CD4-positive, alpha-beta T cell treated with Interferon gamma for 1 hour (primary cell): ENCODE results near the gene DPH1.
A peak's percentile ranks its signal among the peaks of the same experiment; 100 is the strongest.

ENCODE experiments used
- DNase-seq: peaks from one replicate; pipeline ENCODE4 v3.0.0-alpha.2; 2020

Gene DPH1

DNA sequence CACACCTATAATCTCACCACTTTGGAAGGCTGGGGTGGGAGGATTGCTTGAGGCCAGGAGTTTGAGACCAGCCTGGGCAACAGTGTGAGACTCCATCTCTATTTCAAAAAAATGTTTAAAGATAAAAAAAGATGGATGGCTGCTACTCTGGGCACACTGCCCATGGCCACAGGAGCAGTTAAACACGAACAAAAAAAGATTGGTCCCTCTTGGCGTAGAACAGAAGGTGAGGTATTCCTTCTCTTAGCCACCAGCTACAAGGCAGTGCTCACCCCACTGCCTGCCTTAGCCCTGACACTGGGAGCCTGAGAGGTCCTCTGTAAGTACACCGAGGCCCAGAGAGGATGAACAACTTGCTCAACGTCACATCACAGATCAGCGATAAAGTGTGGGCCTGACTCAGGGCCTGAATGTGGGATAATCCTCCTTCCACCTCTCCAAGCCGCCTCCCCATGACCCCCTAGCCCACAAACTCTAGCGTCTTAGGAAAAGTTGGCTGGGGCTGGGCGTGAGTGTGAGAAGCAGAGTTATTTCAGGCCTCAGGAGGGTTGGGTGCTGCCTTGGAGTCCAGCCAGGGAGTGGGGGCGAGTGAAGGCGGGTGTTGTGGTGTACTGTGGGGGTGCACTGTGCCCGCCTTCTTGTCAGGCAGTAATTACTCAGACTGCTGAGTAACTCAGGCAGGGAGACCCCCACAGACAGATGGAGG is 2.3 kb upstream of the DPH1 start:
- no peak for DNase-seq

DNA sequence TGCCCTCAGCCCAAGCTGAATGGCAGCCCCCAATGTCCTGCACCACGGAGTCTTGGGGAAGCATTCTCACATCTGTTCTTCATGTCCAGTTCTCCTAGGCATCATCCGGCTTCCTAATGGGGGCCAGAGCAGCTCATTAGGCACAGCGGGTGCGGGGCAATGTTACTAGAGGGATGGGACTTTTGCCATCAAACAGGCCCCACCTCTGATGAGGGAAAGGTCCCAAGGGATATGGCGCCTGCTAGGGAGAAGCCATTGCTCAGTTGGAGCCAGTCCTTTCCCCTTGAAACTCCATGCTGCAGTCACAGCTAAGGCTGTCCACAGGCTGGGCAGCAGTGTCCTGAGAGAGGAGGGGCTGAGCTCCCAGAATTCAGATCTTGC is 1.7 kb upstream of the DPH1 start:
- no peak for DNase-seq

DNA sequence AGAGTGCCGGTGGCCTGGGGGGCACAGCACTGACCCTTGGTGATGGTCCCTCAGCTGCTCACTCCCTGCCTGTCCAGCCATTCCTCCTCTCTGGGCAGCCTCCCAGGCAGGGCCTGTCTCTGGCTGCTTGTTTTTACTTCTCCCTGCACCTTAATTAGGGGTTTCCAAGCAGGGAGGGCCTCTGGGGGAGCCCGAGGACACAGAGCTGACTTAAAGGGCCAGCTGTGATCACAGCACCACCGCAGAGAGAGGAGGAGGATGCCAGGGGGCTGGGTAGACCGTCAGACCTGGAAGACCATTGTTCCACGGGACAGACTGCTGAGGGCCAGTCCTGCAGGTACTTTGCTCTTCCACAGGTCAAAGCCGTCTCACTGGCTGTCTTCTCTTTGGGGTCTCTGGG is 1.2 kb upstream of the DPH1 start:
- DNase-seq = no peak

DNA sequence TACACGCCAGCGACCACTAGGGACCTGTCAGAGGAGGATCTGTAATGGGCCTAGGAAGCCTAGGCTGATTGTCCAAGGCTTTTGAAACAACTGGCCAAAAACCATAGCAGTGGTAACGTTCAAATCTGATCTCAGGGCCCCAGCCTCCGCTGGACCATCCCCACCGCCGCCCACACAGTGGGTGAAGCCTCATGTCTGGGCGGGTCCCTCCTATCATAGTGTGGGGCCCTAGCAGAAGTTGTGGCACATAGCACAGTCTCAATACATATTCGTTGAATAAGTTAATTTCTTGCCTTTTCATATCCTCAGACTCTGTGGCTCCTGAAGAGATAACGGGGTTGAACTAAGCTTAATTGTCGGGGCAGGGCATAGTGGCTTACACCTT is 818 bp downstream of the DPH1 start:
- DNase-seq = peak; percentile 66

DNA sequence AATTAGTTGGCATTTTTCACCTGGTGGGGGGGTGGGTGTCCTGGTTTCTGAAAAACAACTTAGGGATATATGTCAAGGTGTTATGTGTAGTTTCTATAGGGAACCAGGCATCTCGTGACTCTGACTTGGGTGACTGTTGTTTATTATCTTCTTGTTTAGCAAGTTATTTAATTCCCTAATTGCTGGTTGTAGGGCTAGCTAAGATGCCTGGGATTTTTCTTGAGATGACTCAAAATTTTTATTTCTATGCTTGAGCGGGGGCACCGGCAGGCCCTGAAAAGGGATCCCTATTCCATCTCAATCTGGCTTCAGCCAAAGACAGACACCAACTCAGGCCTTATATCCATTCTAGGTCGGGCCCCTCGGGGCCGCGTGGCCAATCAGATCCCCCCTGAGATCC is 3.2 kb downstream of the DPH1 start:
- DNase-seq = no peak

DNA sequence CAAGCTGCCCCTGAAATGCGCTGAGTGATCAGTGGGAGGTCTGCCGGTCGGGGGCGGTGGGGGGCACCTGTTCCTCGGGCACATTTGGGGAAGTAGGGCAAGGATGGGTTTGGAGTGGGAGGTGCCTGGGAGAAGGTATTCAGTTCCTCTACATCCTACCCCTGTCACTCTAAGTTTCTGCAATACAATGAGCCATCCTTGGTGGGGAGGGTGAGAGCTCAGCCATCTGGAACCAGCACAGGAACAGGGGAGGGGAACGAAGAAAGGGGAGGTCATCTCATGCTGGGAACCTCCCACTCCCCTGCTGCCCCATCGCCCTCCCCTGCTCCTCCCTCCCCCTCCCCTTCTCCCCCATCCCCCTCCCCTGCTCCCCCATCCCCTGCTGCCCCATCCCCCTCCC is 4.2 kb downstream of the DPH1 start:
- DNase-seq = no peak

DNA sequence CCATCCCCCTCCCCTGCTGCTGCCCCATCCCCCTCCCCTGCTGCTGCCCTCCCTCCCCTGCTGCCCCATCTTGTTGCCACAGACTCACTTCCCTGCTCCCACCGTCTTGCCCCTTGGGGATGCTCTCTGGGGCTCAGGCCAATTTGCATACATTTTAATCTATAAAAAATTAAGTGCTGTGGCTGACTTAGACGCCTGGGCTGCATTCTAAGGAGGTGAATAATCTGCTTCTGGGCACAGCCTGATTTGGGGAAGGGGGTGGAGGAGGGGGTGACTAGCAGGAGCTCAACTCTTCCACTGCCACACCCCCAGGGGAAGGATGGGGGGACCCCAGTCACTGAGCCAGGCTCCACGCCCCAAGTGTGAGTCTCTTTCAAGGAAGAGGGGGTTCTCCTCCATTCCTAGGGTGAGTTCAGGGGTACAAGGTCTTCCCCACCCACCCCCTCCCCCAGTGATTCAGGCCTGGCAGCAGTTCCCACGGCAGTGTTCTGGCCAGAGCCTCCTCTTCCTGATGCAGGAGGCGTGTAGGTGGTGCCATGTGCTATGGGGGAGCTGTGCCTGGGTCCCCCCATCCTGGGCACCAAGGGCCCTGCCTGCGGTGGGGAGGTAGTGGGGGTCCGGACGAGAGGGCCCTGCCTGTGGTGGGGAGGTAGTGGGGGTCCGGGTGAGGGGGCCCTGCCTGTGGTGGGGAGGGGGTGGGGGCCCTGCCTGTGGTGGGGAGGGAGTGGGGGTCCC is 5.0 kb downstream of the DPH1 start:
- DNase-seq = no peak

DNA sequence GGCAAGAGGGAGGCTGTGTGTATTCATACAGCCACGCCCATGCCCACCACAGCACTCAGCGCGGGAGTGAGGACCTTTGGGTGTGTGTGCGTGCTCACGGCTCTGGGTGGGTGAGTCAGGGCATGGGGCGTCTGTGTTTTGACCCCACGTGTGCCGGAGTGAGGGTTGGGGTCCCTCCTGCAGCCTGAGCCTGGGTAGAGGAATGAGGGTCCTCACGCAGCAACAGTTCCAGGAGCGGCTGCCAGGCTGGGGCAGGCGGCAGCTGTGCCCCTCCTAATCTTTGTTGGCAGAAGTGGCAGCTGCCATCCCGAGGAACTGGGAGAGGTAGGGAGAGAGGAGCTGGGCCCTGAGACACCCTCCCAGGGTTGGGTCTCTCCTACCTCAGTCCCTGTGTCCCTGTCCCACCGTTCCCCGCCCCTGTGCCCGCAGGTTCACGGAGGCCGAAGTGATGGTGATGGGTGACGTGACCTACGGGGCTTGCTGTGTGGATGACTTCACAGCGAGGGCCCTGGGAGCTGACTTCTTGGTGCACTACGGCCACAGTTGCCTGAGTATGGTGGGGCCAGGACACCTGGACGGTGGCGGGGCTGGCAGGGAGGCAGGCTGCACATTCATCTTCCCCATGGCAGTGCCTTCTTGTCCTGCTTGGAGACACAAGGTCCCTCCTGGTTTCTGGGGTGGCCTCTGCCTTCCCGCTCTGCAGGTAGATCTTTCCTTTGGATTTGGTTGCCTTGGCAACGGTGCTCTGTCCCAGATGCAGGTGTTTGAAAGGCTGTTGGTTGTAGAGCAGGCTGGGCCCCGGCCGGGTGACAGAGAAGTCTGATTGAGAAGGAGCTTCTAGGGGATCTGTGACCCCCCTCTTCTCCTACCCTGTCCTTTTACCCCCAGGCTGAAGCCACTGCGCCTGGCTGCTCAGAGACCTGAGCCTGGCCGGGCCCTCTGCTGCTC is 5.9 kb downstream of the DPH1 start:
- no peak for DNase-seq

DNA sequence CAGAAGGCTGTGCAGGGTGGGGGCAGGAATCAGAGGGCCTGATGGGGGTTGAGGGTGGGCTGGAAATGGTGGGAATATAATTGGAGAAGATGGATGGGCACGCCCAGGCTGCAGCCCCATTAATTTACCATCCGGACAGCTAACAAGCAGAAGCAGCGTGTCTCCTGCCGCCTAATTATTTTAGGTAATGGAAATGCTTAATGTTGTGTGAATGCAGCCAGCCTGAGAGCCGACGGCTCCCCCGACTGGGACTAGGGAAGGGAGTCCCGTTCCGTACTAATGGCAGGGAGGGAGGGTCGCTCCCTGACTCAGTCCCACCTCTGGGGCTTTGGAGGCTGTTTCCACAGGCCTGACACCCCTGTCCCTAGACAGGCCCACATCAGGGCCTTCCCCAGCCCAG is 7.2 kb downstream of the DPH1 start:
- no peak for DNase-seq

DNA sequence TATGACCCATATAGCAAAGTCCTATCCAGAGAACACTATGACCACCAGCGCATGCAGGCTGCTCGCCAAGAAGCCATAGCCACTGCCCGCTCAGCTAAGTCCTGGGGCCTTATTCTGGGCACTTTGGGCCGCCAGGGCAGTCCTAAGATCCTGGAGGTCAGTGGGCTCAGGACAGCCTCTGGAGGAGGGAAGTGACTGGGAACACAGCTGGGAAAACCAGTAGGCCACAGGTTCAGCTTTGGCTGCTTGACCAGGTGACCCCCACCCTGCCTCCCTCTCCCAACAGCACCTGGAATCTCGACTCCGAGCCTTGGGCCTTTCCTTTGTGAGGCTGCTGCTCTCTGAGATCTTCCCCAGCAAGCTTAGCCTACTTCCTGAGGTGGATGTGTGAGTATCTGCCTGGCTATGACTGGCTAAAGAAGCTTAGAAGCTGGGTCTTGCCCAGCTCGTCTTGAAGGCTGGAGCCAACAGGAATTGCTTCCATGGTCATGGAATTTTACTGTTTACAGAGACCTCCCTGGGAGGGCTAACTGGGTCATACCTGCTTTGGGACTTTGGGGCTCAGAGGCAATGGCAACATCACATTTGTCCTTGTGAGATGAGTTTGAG is 10.4 kb downstream of the DPH1 start:
- no peak for DNase-seq

DNA sequence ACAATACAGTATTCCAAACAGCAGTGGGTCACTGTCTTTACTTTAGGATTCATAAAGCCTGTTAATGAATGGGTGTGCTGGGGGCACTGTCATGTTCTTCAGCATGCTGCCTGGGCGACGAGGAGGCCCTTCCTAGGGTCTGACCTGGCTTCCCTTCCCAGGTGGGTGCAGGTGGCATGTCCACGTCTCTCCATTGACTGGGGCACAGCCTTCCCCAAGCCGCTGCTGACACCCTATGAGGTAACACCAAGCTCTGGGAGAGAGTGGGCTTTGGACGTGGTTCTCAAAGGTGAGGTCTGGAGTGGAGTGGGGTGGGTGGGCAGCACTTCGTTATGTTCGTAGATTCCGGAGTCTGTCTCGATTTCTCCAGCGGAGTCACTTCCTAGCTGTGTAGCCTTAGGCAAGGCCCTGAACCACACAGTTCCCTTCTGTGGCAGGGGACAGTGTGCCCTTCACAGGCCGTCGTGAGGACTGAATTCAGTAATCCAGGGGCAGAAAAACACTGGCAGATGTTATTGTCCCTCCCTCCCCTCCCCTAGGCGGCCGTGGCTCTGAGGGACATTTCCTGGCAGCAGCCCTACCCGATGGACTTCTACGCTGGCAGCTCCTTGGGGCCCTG is 11.1 kb downstream of the DPH1 start:
- DNase-seq = no peak

DNA sequence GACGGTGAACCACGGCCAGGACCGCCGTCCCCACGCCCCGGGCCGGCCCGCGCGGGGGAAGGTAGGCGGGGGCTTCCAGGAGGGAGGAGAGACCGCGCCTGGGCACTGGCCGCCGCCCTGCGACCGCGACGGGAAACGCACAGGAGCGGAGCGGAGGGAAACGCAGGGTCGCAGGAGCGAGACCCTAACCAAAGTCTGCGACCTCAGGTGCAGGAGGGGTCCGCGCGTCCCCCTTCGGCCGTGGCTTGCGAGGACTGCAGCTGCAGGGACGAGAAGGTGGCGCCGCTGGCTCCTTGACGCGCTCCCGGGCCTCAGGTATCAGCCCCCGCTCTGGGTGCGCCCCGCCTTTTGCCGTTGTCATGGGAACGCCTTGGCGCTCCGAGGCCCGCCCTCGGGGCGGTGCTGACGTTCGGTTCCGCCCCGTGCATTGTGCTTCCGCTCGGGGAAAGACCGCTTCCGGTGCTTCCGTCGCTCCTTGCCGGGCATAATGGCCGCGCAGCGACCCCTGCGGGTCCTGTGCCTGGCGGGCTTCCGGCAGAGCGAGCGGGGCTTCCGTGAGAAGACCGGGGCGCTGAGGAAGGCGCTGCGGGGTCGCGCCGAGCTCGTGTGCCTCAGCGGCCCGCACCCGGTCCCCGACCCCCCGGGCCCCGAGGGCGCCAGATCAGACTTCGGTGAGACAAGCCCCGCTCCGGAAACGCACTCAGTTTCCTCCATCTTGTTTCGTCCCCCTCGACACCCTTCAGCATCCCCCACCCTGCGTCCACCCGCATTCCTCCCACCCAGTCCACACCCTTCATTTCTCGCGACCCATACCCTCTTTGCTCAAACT is 11.8 kb downstream of the DPH1 start, which contains the start of gene OVCA2:
Gene OVCA2 (plus strand): TSS at position 462 of the 829 bp plus-strand sequence. CDS start 26 bp downstream, at position 488.
- DNase-seq = peak; percentile 95

DNA sequence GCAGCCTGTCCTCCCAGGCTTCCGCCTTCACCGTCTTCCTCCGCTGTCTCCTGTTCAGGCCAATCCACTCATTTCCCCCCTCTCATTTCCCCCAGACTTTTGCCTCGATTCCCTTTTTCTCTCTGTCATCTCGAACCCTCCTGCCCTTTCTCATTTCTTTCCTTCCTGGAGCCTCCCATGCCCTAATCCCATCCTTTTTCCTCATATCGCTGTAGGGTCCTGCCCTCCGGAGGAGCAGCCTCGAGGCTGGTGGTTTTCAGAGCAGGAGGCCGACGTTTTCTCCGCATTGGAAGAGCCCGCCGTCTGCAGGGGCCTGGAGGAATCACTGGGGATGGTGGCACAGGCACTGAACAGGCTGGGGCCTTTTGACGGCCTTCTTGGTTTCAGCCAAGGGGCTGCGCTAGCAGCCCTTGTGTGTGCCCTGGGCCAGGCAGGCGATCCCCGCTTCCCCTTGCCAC is 12.5 kb downstream of the DPH1 start:
- no peak for DNase-seq

DNA sequence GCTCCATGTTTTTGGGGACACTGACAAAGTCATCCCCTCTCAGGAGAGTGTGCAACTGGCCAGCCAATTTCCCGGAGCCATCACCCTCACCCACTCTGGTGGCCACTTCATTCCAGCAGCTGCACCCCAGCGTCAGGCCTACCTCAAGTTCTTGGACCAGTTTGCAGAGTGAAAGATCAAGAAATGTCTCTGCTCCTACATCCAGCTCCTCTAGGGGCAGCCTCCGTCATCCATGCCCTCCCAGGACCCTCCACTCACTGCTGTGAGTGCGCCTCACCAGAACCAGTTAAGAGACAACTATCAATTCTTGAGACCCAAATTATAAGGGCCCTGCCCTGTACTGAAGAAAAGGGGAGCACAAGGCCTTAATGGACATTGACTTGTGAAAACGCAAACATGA is 13.0 kb downstream of the DPH1 start:
- no peak for DNase-seq

DNA sequence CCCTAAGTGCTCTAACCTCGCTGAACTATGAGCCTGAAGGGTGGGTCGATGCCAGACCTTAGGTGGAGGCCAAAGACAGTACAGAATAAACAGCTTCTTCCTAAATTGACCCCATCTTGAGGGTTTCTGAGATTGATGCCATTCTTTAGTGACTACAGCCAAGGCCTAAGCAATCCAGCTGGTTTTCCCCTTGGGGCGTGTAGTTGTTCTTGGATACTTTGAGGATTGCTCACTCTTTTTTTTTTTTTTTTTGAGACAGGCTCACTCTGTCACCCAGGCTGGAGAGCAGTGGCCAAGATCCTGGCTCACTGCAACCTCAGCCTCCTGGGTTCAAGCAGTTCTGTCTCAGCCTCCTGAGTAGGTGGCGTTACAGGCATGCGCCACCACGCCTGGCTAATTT is 13.8 kb downstream of the DPH1 start:
- no peak for DNase-seq

DNA sequence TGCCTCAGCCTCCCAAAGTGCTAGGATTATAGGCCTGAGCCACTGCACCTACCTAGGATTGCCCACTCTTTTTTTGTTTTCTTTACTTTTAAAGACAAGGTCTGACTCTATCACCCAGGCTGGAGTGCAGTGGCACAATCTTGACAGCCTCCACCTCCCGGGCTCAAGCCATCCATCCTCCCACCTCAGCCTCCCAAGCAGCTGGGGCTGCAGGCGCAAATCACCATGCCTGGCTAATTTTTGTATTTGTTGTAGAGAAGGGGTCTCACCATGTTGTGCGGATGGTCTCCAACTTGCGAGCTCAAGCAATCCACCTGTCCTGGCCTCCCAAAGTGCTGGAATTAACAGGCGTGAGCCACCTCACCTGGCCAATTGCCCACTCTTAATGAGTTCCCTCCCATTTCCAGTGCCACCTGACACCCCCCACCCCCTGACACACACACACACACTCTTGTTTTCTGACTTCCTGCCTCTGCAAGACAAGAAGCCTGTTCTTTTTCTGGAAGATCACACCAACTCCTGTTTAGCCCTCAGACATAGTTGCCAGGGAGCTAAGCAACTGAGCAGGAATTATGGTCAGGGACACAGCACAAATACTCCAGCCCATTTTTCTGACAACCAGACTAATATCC is 14.4 kb downstream of the DPH1 start:
- DNase-seq = no peak

DNA sequence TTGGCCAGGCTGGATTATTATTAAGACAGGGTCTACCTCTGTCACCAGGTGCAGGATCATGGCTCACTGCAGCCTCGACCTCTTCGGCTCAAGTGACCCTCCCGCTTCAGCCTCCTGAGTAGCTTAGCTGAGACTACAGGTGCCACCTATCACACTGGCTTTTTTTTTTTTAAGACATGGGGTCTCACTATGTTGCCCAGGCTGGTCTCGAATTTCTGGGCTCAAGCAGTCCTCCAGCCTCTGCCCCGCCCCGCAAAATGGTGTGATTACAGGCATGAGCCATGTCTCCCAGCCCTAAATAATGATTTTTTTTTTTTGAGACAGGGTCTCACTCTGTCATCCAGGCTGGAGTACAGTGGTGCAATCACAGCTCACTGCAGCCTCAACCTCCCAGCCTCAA is 17.6 kb downstream of the DPH1 start:
- no peak for DNase-seq

DNA sequence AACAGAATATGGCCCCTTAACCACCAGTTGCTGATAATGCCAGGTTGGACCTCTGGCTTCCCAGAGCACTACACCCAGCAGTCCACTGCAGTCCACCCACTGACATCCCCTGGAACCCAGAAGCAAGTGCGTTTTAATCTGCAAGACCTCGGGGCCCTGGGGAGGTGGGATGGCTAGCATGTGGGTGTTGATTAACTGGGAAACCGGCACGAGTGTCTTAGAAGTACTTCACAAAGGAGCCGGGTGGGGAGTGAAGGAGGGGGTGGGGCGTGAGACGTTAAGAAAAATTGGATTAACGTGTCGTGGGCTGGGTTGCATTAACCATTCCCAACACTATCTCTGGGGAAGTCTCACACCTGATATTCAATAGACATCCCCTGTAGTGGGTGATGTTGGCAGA is 18.9 kb downstream of the DPH1 start:
- DNase-seq = no peak

DNA sequence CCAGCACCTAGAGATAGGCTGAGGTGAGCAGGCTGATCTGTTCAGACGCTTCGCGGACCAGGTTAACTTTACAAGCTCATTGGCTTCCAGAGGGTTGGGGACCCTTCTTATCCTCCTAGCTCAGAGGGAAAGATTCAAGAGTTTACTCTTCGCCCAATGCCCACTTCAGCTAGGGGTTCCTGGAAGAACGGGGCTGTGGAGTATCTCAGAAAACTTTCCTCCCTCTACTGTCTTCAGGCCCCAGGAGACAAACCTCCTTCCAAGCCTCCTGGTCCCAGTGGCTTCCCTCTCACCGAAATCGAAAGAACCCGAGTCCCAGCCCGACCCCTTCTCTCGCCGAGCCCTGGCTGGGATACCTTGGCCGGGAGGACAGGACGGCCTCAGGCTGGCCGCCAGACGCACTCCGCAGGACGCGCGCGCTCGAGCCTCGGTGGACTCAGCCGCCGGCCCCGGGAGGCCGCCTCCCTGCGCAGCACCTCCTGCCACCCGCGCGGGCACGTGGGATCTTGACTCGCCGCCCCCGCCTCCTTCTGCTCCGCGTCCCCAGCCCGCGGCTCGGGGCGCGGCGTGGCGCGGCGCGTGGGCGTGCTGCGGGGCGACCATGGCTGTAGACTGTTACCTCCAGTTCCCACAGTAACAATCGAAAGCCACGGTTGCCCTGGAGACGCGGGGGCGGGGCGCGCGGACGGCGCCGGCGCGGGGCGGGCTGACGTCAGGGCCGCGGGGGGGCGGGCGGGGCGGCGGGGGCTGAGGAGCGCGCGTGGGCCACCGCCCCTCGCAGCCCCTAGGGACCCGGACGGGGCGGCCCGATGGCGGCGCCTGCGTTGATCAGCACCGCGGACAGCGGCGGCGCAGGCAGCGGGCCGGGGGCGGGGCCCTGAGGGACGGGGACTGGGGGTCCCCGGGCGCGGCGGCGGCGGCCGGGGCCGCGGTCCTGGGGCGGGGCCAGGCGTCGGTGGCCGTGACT is 19.7 kb downstream of the DPH1 start:
- peak; percentile 91 for DNase-seq
